ENCODE data around the gene TSFM.

The TSFM gene

DNA sequence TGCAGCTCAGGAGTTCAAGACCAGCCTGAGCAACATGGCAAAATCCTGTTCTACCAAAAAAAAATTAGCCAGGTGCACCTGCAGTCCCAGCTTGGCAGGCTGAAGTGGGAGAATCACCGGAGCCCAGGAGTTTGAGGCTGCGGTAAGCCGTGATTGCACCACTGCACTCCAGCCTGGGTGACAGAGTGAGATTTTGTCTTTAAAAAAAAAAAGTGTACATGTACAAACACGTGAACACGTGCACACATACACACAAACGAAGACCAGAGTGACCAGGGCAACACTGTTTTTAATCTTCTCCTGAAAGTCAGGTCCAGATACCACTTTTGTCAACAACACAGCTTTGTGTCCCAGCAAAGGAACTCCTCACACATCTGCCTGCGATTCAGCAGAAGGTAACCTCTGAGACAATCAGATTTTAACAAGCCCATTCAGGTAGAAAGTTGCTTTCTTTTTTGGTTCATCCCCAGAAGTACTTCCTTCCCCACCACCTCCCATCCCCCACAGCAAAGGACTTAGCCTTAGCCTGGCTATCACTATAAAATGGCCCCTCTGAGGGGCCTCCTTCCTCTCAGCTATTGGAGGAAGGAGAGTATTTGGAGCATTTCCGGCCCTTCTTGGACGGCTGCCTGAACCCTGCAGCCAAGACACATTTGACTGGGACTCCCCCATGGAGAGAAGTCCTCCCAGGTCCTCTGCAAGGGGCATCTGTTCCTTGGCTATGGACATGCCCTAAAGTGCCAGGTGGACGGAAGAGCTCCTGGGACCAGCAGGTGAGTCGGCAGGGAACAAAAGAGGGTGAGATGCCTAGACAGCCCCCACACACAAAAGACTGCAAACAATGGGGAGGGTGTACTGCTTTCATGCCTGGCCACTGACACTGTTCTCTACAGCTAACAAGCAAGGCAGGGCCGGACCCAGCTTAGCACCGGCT is 54.1 kb downstream of the TSFM start:
- no peak for FAIRE-seq

DNA sequence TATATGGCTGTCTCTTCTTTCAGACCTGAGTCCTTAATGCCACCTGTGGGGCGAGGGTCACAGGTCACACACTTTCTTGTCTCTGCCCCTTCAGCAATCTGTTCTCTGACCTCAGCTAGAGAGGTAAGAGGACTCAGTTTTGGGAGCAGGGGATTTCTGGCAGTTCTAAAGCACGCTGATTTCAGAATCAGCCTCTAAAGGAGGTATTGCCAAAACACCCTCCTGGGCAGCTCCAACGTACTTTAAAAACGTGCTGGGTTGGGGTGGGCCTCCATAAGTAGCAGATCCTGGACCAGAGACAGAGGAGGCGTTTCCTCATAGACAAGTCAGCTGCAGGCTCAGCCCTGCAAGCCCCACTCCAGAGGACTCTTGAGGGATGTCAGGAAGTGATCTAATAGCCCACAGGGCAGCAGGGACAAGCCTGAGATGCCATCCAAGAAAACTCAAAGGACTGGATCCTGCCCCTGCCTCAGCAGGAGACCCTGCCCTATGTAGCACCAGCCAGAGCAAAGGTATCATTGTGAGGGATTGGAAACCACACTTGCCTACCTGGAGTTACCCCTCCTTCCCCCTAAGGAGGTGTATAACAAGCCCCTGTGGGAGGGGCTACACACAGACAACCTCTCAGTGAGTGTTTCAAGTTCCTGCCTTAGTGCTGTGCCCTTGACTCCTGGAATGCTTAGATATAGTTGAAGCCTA is 55.4 kb downstream of the TSFM start:
- no peak for FAIRE-seq

DNA sequence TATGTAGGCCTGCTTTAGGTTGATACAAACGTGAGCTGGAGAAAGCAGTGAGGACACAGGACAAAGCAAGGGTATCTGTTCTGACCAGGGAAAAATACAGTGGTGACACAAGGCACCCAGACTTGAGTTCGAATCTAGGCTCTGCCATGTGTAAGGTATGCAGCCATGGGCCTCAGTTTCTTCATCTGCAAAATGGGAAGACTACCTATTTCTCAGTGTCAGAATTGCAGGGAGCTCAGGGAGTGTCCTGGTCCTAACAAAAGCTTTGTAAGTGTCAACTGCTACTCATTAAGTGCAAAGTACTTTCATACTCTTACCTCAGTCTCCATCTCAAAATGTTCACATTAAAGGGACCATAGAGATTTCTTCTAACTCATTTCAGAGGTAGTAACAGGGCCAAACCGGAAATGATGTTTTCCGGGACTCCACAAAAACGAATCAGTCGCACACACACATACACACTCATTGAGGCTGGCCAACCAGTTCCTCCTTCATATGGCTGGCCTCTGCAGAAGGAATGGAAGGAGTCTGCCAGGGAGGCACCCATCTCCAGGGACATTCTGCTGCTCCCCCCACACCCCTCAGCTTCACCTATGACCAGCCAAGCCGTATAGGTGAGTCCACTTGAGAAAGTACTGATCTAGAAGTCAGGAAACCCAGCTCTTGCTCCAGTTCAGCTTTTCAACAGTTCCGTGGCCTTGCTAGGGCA is 56.2 kb downstream of the TSFM start:
- no peak for FAIRE-seq

DNA sequence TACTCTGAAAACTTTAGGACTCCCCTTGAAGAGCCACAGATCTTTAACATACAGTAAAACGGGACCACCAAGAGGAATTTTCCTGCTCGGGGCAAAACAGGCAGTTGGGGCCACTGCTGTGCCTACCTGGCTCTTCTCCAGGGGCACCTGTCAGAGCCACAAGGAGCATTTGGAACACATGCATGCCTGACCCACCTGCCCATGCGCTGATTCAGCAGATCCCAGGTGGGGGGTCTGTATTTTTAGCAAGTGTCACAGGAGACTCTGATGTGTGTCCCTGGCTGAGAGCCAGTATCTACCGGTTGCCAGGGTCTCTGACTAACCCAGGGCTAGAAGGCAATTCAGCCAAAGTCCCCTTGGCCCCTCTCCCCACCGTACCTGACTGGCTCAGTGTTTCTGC is 57.4 kb downstream of the TSFM start:
- FAIRE-seq = no peak

DNA sequence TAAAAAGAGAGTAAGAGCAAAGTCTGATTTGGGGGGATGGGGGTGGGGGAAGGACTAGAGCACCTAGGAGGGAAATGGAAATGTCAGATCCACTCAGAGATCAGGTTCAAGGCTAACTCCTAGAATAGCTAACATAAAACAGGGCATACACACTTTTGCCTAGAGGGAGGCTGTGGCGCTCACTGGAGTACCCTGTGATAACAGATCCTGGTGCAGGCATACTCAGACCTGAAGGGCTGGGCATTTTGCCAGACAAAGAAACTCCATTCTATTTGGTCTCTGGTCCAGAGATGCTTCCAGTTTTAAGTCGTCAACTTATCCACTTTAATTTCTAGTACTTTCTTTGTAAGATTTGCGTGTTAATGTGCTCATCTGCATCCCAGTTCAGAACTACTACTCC is 58.1 kb downstream of the TSFM start:
- no peak for FAIRE-seq

DNA sequence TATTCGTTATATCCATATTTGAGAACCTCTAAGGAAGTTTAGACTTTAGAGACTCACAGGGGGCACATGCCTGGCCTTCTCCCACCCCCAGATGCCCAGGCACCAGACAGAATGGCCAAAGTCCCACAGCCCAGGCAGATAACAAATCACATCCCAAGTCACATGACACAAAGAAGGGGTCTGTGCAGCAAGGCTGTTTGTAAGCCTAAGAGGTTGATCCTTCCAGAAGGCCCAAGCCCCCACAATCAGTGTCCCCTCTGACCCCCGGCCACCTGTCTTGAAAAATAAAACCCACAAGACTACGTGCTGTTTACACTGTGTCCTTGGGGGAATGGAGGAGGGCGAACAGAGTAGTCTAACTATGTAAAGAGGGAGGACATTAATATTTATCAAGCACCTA is 58.9 kb downstream of the TSFM start:
- no peak for FAIRE-seq

DNA sequence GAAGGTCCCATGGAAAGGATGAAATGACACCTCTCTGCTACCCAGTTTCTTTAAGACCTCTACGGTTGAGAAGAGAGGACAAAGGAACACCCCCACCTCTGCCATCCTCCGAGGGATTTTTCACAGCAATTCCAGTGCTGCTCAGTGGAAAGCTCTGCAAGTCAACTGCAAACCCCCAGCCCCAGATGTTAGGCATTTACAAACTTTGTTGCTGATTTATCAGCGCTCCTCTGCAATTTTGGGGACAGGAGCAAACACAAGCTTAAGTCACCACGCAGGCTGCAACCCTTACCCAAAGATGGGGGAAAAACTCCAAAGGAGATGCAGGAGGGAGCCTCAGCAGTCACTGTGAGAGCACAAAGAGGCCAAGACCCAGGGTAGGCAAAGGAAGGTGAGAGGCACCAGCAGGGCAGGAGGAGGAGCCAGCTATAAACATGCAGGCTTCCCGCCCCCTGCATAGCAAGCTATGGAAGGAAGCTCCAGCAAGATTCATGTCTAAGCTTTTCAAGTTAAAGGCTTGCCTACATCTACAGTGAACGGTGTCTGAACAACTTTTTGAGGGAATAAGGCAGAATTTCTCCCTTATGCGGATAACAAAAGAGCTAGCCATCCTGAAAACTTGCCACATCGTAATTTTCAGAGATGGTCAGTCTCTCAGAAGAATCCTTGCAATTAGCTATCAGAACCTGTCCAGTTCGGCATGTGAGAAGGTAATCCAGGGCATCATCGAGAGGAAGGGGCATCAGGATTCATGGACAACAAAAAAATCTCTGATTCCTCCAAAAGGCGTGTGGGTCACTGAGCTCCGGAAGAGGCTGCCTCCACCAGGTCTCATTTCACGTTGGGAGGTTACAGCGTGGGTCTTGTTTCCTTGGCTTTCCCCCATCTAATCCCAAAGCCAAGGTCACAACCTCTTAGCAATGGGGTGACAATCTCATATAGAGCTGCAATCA is 60.0 kb downstream of the TSFM start:
- no peak for FAIRE-seq

DNA sequence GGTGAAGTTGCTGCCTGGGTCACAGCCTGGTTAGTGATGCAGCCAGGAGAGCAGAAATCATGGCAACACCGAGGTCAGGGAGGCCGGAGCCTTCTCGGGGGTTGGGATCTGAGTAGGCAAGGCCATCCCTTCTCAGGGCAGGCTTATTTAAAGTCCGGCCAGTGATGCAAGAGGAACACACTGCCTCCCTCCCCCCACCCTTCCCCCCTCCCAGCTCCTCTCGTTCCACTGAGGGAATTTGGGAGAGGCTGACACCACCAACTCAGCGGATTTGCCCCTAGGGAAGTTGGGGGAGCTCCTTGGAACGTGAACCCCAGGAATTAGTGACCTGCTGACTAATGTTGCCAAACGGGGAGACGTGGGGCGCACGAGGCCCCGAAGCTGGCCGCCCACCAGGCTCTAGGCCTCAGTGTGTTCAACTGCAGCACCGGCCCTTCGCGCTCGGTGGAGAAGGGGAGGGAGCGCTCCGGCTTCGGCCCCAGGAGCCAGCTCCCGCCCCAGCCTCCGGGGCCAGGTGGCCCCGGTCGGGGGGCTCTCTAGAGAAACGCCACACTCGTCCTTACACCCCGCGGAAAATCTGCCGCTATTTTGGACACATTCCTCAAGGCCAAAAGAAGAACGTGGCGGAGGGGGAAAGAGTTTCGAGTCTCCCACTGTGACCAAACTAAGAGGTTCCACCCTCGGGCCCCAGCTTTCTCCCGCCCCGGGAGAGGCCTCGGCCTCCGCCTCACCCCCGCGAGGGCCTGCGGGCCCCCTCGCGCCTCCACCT is 62.3 kb downstream of the TSFM start:
- no peak for FAIRE-seq

DNA sequence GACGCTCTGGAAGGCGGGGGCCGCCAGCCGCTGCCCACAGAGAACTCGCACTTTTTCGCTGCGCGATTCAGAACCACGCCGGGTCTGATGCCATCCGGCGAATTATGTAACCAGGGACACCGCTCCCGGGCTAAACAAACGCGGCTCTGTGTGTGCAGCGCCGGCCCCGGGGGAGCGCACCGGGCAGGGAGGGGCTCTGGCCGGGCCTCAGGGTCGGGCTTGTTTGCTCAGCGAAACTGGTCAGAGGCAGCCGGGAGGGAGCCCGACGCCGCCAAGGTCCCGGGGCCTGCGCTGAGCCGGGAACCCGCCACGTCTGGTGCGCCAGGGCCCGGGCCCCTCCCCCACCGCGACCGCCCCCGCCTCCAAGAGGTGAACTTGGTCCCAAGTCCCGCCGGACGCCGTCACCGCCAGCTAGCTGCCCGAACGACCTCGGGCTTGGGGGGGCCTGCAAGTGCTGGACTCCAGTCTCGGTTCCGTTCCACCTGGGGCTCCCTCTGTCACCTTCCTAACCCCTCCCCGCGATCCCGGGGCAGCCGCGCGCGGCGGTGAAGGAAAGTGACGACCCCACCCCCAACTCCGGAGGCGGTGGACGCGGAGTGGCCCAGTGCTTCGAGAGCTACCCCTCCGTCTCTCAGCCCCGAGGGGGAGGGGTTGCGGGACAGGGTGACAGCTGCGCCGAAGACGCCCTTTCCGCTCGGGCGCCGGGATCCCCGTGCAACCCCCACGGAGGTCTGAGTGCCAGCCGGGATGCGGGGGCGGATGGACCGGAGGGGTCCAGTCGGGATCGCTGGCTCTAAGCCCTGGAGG is 63.1 kb downstream of the TSFM start:
- FAIRE-seq = no peak

DNA sequence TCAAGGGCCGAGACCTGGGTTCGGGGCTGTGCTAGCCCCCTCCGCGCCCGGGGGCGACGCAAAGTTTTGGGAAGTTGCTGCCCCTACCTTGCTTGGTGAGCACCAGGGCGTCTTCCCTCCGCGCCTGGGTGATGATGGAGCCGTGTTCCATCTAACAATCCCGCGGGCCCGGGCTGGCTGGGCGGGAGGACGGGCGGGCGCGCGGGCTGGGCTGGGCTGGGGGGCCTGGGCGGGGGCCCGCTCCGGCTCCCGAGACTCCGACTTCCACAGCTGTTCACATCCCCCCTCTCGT is 63.6 kb downstream of the TSFM start:
- no peak for FAIRE-seq

DNA sequence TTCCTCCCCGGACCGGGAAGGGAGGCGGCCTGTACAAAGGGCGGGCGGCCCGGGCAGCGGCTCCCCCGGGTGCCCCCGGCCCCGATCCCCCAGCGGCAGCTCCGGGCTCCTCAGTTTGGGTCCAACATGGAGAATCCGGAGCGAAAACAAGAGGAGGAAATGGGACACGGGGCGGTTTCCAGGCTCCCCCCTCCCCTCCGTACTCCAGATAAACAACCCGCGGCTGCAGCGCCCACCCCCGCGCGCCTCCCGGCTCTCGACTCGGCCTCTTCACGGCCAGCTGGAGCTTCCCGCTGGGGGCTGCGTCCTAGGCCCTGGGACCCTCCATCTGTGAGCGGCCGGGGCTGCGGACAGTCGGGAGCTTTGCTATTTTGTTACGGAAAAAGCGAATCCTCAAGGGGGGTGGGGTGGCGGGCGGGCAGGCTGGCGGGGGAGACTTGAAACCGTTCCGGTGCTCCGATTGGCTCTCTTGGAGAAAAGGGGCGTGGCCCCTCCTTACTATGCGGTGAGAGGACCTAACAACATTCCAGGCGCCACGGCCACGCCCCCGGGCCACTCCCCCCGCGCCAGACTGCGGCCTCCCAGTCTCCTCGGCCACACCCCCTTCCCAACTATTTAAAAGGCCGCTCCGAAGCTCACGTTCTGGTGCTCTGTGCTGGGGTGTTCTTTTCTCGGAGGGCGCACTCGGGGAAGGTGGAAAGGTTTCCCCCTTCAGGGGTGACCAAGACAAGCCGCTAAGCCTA is 64.2 kb downstream of the TSFM start, which contains the start of gene CTDSP2:
TSS of gene CTDSP2 (minus strand) at position 153 of the 743 bp plus-strand sequence. CDS start 294 bp downstream, outside the sequence.
- peak; percentile 72 for FAIRE-seq

Data from A204.1 (cell line).